Measurements from ENCODE around the gene KDM5B.

Gene KDM5B

DNA sequence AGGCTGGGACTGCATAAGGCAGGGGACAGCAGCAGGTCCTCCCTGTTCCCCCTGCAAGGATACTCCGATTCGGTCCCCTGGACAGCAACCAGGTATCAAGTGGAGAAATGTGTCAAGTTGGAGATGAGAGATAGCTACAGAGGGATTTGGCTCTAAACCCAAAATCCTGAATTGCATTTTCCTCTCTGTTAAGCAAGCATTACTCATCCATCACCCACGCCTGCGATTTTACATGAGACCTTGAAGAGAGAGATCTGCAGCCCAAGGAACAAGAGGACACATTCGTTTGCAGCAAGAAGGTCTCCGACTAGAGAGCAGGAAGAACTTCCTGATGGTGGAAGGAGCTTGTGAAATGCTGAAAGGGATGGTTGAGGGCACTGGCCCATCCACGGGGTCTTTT lies 119.8 kb downstream of the KDM5B start:
- DNase-seq (ENCODE audit: low read depth in 1 of 2, low spot score in 1 of 2), result no peak

DNA sequence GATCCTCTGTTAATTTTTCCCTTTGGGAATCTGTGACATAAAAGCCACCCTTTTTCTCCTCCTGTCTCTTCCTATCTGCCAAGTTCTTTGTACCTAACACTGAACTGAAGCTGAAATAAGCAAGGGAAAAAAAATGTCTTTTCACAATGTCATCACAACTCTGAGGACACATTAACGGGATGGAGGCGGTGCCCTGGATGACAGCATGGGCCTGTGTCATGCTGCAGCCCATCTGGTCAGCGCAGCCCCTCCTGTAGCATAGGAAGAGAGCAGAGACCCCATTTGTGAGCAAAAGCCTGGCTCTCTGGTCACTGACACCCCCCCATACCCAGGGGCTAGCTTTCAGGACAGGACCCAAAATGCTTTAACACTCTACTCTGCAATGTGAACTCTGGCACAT lies 120.4 kb downstream of the KDM5B start:
- DNase-seq (ENCODE audit: low read depth in 1 of 2, low spot score in 1 of 2), result no peak

DNA sequence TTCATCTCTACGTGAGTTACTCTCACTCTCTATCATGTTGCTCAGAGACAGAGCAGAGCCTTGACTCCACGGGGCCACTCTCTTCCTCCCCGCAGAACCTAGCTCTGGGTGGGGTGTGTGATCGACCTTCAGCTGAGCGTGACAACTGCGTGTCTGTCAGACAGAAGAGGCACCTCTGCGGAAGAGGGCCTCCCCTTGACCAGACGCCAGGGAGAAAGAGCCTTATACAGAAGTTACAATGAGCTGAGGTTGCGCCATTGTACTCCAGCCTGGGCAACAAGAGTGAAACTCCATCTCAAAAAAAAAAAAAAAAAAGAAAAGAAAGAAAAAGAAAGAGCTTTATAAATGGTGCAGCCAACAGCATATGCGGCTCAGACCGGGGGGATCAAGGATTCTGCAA lies 120.9 kb downstream of the KDM5B start:
- no peak for DNase-seq (ENCODE audit: low read depth in 1 of 2, low spot score in 1 of 2)

DNA sequence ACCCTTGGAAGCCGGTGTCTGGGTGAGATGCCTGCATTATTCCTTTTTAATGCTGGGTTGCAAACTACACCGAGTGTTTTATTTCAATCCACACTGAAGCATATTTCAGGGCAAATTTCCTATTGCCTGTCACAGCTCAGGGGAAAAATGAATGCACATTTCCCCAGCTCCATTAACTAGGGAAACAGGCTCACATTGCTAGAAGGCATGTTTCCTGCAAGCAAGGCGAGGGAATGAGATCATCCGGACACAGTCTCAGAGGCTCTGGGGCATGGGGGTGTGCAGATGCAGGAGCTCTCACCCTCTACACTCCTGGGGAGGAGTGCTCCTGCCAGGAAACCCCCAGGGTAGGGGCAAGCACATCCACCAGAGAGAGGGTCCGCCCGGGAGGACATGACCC lies 122.6 kb downstream of the KDM5B start:
- no peak for DNase-seq (ENCODE audit: low read depth in 1 of 2, low spot score in 1 of 2)

DNA sequence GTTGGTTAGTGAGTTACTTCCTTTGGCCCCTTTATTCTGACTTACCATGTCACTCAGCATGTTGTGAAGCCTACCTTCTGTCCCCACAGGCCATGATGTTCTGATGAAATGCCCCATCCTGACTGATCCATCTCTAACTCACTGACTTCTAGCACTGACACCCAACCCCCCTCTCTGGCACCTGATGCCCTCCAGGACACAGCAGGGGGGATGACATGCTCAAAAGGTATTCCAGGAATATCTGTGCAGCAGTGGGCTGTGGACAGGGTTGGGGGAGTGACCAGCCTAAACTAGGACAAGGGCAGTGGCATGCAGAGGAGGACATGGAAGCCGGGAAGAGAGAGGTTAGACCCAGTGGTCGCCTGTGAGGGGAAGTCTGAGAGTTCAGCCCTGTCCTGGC lies 123.5 kb downstream of the KDM5B start:
- DNase-seq (ENCODE audit: low read depth in 1 of 2, low spot score in 1 of 2), result no peak

DNA sequence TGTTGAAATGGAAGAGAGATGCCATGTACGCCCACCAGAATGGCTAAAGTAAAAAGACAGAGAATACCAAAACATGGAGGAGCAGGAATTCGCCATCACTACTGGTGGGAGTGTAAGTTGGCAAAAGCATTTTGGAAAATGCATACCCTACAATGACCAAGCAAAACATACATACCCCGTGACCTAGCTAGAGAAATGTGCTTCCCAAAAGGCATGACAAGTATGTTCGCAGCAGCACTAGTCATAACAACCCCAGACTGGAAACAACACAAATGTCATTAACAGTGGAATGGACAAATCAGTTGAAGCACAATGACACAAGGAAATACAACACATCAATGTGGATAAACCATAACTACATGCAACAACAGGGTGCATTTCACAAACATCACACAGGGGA lies 125.2 kb downstream of the KDM5B start:
- DNase-seq (ENCODE audit: low read depth in 1 of 2, low spot score in 1 of 2), result no peak

DNA sequence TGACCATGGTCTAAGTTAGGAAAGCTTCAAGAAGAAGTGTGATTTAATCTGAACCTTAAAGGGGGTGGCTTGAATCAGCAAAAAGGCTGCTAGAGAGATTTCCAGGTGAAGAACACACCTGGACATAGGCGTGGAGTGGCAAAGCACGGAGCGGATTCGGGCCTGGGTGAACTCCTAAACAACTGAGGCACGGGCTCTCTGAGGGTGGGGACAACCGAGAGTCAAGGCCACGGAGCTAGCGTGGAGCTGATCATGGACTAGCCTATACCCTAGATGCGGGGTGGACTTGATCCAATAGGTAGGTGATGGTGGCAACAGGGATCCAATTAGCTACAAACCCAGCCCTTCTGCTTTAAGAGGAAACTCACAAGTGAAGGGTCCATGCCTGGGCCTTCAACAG lies 125.7 kb downstream of the KDM5B start:
- DNase-seq (ENCODE audit: low read depth in 1 of 2, low spot score in 1 of 2), result no peak

DNA sequence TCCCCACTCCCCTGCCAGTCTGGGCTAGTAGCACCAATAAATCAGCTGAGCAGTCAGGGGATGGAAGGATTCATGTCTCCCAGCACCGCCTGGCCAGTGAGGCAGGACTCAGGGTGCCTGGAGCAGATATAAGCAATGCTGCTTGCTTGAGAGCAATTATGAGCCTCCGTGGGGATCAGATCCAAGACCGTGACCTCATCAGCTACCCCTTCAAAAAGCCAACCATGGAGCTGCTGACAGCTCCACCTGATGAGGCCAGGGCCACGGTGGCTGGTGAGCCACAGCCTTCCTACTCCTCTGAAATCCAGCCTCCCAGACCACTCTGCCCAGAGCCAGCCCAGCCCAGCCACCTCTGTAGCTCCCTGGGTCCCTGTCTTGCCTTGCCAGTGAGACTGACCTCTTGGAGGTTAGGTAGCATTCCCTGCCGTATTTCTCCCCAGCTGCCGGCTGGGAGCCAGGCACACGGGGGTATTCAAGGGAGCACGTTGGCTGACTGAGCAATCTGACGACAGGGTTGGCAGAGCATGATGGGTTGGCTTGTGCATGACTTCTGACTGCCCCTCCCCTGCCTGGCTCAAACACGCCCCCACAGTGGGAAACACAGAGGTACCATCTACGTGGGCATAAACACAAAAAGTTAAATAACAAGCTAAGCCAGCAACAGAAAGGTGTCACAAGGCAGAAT lies 126.3 kb downstream of the KDM5B start:
- DNase-seq (ENCODE audit: low read depth in 1 of 2, low spot score in 1 of 2), result no peak

DNA sequence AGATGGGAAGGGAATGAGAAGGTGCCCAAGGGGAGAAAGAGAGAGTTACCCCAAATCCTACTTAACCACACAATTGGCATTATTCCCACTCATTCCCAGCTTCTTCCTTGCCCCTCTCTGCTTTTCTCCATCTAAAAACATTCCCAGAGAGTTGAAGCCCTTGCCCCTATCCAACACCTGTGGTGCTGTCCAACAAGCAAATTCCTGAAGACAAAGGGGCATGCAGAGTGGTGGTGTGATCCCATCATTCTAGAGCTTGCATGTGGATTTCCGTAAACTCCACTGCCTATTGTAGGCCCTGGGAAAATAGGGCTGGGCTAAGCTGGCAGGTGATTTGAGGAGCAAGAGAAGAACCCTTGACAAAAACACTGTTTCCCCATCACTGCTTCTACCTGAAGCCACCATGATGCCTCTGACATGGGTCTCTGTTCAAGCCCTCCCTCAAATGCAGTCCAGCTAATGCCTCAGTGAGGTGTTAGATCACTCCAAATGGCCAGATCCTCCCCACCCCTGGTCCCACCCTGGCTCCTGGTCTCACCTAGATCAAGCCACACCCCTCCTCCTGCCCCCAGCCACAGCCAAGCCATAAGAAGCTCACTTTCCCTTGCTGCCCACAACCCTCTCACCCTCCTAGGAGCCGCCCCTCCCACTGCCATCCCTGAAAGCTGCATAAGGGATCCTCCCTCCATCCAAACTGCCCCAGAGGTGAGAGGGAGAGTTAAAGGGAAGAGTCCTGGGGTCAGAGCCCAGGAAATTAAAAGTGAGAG lies 127.5 kb downstream of the KDM5B start:
- no peak for DNase-seq (ENCODE audit: low read depth in 1 of 2, low spot score in 1 of 2)

DNA sequence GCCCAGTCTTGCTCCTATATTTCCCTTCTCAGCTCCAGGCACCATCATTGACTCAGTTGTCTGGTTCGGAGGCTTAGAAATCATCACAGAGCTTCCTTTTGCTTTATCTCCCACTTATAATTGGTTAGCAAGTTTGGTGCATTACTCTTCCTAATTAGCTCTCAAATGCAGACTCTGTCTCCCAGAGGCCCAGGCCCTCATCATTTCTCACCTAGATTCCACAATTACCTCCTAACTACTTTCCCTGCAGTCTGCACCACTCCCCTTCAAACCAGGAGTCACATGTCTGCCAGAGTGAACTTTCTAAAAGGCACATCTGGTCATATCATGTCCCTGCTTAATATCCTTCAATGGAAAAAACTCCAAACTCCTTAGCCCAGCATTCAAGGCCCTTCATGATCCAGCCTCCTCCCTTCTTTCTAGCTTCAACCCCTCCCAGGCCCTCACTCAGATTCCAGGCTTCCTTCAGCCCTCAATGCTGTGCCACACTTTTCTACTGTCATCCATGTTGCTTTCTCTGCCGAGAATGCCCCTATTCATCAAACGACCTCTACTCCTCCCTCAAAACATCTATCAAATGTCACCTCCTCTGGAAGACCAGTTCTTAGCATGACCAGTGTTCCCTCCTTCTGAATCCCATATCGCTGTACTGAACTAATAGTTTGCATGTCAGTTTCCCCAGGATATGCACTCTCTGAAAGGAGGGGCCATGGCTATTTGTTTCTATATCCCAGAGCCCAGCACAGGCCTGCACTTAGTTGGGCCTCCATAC lies 128.6 kb downstream of the KDM5B start:
- DNase-seq (ENCODE audit: low read depth in 1 of 2, low spot score in 1 of 2), result no peak

DNA sequence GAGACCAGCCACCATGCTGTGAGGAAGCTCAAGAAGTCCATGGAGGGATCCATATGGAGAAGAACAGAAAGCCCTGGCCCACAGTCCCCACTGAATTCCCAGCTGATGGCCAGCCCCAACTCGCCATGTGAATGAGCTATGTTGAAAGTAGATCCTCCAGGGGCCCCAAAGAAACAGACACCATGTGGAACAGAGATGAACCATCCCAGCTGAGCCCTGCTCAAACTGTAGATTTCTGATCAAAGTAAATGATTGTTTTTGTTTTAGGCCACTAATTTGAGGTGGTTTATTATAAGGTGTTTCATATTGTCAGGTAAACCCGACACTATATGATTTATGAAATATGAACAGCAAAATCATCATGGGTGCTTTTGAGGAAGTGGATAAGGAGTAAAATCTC lies 130.8 kb downstream of the KDM5B start:
- no peak for DNase-seq (ENCODE audit: low read depth in 1 of 2, low spot score in 1 of 2)
